ENCODE data around the gene RABGAP1L.
"Not testable (repeated sequence)": the region's sequence is repeated elsewhere in the genome, so short reads cannot be mapped to it uniquely, and the experiment has no call there.

Gene RABGAP1L

GRCh38 chr1:174153085-174153824 lies 6.1 kb upstream of the RABGAP1L start:
- no peak for DNase-seq (ENCODE audit: low read depth)

GRCh38 chr1:174153825-174154107 lies 5.6 kb upstream of the RABGAP1L start:
- DNase-seq (ENCODE audit: low read depth), result no peak

DNA sequence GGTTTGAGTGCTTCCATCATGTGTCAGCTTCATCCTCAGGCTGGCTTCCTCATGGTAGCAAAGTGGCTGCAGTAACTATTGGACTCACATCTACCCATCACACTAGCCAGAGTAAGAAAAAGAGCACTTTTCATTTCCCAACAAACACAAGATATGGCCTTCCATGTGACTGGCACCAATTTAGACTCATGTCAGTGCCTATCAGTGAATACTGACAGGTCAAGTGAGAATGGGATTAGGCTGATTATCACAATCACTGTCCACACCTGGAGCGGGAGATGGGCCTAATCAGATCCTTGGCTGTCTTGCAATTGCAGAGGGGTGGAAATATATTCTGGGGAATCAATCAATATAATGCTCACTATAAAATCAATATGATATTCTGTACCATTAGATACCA lies 2.9 kb upstream of the RABGAP1L start:
- DNase-seq (ENCODE audit: low read depth), result no peak

- DNase-seq (ENCODE audit: low read depth), result no peak
Observed at GRCh38 chr1:174157157-174157806, 2.0 kb upstream of the RABGAP1L start.

DNA sequence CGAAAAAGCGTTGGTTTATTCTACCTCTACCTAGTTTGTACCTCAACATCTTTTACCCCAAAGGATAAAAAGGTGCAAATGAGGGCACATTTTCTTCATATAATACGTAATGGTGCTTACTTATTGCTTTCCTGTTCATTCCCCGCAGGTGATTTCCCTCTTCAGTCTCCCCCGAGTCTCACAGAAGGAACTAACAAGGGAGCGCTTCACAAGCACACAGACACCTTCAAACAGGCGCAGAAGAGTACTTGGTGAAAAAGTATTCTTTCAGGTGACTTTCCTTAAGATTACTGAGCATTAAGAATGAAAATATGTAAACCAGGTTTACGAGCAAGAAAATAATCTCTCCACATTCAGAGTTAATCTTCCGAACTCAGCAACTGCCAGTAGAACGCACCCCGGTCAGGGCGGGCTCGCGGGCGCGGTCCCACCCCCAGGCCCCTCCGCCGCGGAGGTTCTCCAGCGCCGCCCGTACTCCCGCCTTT lies 511 bp upstream of the RABGAP1L start:
- no peak for DNase-seq (ENCODE audit: low read depth)

GRCh38 chr1:174160109-174160473 lies 771 bp downstream of the RABGAP1L start:
- DNase-seq (ENCODE audit: low read depth), result no peak

GRCh38 chr1:174160603-174161002 lies 1.3 kb downstream of the RABGAP1L start:
- no peak for DNase-seq (ENCODE audit: low read depth)

DNA sequence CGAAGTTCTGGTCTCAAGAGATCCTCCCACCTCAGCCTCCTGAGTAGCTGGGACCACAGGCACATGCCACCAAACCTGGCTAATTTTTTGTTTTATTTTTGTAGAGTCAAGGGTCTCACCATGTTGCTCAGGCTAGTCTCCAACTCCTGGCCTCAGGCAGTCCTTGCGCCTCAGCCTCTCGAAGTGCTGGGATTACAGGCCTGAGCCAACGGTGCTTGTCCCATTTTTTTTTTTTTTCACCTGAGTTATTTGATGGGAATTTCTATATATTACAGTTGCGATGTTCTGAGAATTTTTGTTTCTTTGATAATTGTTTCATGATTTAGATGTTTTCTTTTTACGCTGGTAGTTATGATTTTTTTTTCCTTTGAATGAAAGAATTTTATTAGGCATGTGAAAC lies 2.5 kb downstream of the RABGAP1L start:
- no peak for DNase-seq (ENCODE audit: low read depth)

DNA sequence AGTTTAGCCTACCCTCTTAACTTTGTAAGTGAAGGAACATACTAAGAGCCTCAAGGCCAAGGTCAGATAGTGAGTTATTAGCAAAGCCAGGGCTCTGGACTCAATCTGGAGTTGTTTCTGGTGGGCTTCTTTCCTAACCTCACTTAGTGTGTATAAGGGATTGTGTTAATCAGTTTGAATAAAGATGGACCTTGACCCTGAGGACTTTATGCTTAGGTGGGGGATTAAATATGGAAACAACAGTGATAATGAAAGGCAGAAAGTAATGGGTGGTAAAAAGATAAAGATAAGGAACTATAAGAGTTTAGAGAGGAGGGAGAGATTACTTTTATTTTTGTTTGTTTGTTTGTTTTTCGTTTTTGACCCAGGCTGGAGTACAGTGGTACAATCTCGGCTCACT lies 5.5 kb downstream of the RABGAP1L start:
- DNase-seq (ENCODE audit: low read depth), result no peak

- DNase-seq (ENCODE audit: low read depth), result no peak
Observed at GRCh38 chr1:174165471-174166137, 6.3 kb downstream of the RABGAP1L start.

- no peak for DNase-seq (ENCODE audit: low read depth)
Observed at GRCh38 chr1:174166530-174167264, 7.4 kb downstream of the RABGAP1L start.

DNA sequence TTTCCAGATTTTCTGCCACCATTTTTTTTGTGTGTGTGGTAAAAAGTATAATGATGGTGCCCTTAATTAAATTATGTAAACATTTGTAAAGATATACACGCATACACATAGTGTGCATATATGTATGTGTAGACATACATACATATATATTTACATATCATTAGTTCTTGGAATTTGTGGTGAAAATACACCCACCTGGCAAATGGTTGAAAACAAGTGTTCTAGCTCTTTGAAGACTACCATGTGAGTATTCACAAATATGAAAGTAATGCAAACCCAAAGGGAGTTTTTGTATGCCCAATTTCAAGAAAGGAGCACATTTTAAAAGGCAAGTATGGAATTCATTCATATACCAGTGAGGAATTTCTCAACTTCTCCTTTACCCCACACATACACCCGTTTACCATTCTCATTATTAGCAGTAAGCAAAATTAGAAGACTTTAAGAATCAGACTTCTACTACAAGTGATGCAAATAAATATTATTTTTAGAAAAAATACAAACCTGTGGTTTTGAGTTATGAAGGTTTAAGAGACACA lies 8.0 kb downstream of the RABGAP1L start:
- no peak for DNase-seq (ENCODE audit: low read depth)

GRCh38 chr1:174169342-174169741 lies 10.0 kb downstream of the RABGAP1L start:
- DNase-seq (ENCODE audit: low read depth), result no peak

DNA sequence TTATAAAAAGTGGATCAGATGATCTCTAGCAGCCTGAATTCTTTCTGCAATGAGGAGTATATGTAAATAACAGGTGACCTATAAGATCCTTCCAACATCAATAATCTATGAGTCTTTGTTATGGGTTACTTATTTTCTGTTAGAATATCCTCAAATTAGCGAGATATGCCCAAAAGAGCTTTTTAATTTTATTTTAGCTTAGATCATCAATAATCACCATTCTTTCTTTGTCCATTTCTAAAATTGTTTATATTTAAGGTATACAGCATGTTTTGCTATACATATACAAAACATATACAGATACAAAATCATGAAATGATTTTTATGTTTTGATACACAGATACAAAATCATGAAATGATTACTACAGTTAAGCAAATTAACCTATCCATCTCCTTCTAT lies 11.8 kb downstream of the RABGAP1L start:
- no peak for DNase-seq (ENCODE audit: low read depth)

DNA sequence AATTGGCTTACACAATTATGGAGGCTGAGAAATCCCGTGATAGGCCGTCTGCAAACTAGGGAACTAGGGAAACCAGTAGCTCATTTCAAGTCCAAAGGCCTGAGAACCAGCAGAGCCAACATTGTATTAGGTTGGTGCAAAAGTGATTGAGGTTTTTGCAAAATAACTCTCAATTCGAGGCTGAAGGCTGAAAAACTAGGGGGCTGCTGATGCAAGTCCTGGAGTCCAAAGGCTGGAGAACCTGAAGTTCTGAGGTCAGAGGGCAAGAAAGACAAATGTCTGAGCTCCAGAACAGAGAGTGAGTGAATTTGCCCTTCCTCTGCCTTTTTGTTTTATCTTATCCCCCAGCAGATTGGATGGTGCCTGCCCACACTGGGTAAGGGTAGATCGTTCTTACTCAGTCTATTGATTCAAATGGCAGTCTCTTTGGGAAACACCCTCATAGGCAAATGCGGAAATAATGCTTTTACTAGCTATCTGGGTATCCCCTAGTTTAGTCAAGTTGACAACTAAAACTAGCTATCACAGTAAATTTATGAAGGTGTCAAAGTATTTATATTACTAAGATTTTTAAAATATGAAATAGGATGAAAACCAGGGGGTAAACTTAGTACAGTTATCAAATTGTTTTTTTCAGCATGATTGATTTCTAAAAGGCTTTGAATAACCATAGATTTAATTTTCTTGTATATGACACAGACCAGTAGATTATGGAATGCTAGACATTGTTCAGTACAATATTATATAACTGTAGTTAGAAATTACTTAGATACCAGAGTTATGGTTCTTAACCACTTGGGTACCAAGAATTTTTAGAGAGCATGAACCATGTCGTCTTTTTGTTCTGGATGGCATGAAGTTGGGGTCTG lies 15.4 kb downstream of the RABGAP1L start:
- no peak for DNase-seq (ENCODE audit: low read depth)

DNA sequence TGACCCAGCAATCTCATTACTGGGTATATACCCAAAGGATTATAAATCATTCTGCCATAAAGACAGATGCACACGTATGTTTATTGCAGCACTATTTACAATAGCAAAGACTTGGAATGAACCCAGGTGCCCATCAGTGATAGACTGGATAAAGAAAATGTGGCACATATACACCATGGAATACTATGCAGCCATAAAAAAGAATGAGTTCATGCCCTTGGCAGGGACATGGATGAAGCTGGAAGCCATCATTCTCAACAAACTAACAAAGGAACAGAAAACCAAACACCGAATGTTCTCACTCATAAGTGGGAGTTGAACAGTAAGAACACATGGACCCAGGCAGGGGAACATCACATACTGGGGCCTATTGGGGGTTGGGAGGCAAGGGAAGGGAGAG lies 19.1 kb downstream of the RABGAP1L start:
- not testable (repeated sequence) for DNase-seq (ENCODE audit: low read depth)

DNA sequence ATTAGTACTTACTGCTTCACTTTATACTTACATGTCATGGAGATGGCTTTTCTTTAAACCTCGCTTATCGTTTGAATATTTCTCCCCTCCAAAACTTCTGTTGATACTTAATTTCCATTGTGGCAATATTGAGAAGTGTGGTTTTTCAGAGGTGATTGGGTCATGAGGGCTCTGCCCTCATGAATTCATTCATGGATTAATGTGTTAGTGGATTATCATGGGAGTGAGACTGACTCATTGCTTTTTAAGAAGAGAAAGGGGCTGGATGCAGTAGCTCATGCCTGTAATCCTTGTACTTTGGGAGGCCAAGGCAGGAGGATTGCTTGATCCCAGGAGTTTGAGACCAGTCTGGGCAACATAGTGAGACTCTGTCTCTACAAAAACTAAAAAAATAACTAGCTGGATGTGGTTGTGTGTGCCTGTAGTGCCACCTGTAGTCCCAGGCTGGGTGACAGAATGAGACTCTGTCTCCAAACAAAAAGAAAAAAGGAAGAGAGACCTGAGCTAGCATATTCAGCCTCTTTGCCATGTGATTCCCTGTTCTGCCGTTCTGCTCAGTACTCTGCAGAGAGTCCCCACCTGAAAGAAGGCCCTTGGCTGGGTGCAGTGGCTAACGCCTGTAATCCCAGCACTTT lies 30.2 kb downstream of the RABGAP1L start:
- DNase-seq (ENCODE audit: low read depth), result no peak

GRCh38 chr1:174190691-174191199 lies 31.4 kb downstream of the RABGAP1L start:
- no peak for DNase-seq (ENCODE audit: low read depth)

DNA sequence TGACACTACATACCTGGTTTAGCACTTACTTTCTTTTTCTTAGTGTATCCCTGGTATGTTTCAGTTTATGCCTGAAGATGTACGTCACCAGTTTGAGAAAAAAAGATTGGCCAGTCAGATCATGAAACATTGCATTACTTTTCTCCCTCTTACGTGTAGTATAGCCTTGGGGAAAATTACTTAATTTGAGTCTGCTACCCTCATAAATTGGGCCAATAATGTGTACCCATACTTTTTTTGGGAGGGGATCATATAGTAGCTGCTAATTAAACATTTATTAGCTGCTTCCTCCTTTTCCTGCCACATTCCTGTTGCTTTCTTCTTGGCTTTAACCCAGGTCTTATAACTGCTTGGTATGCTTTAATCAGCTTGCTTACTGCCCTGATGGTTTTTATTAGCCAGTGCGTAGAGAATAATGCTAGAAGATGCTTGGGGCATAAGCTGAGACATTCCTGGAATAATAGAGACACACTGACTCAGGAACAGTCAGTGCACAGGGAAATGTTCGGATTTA lies 32.1 kb downstream of the RABGAP1L start:
- no peak for DNase-seq (ENCODE audit: low read depth)

GRCh38 chr1:174194461-174194860 lies 35.1 kb downstream of the RABGAP1L start:
- no peak for DNase-seq (ENCODE audit: low read depth)

DNA sequence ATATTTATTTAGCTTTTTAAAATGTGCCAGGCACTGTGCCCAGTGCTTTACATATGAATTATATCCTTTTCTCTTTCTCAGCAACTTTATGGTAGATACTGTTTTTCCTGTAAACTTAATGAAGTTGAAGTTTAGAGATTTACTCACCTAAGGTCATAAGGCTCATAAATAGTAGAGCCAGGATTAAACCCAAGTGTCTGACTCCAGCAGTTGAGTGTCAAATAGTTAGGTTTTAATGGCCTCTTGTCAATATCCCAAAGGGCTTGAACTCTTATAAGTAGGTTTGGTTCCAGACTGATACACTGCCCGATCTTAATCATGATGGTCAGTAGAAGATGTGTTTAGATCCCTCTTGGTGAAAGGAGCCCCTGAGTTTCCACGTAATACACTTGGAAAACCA lies 37.8 kb downstream of the RABGAP1L start:
- no peak for DNase-seq (ENCODE audit: low read depth)

Measured in activated gamma-delta T cell treated with anti-CD3 and anti-CD28 coated beads, Interleukin-2, amount 50 U/mL, for 16 hours (primary cell).